Measurements from ENCODE around the gene TUBD1. TPM values are rescaled to one million over a fixed set of nuclear protein-coding genes. Genes with fewer than 3 reads are reported as not detected.
A peak's percentile ranks its signal among the peaks of the same experiment; 100 is the strongest.
"Not testable (repeated sequence)": the region's sequence is repeated elsewhere in the genome, so short reads cannot be mapped to it uniquely, and the experiment has no call there.

Gene TUBD1
- total RNA-seq (1 to 10 TPM; 7.1 to 8.5 (median 8.3) TPM), polyA plus RNA-seq (5.1 TPM)
- long read RNA-seq, donor 1, partial matches to known transcripts, result 0 of 6 reads
- long read RNA-seq, donor 1, other reads (novel, unspliced or antisense), result 4 of 6 reads
- long read RNA-seq, donor 2, partial matches to known transcripts, result 0 of 4 reads
- long read RNA-seq, donor 2, other reads (novel, unspliced or antisense), result 2 of 4 reads
- long read RNA-seq, donor 3, partial matches to known transcripts, result 0 of 5 reads
- long read RNA-seq, donor 3, other reads (novel, unspliced or antisense), result 1 of 5 reads
- long read RNA-seq, donor 4, partial matches to known transcripts, result 0 of 8 reads
- long read RNA-seq, donor 4, other reads (novel, unspliced or antisense), result 5 of 8 reads

DNA sequence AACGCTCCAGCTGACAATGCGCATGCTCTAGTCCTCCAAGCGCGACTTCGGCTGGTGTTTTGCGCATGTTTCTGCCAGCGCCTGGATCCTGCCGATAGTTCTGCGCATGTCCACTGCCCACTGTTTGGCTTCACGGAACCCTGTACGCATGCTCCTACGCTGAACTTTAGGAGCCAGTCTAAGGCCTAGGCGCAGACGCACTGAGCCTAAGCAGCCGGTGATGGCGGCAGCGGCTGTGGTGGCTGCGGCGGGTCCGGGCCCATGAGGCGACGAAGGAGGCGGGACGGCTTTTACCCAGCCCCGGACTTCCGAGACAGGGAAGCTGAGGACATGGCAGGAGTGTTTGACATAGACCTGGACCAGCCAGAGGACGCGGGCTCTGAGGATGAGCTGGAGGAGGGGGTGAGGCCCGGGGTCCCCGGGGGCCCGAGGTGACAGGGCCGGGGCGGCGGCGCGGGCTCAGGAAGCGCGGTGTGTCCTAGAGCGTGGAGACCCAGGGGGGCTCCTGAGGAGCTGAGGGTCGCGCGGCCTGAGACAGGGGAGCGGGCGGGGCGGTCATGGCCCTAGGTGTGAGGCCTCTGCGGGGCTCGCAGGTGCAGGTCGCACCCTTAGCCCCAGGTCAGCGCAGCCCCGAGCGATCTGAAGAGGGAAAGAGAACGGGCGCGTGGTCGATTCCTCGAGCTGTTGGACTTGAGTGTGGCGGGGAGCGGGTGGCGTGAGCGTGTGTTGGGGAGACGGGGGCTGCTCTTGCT is at the start of gene TUBD1, which contains the start of gene RPS6KB1:
TUBD1 (minus strand) TSS at position 20 of the 752 bp plus-strand sequence. CDS start 1,941 bp downstream, outside the sequence.
RPS6KB1 (plus strand) TSS at position 198 of the 752 bp plus-strand sequence; CDS start at position 262, 64 bp downstream.
- no peaks in the 10 kb centered on the region for H3K27me3 ChIP-seq (ENCODE audit: control insufficient read depth, insufficient read depth)
- intact Hi-C loops (cut with DNase I), result no loop called here
- peak; percentile 99 for ATAC-seq
- H3K4me3 ChIP-seq (ENCODE audit: low read length), result peak within 1 kb of the TSS; percentile 92
- no peaks in the 10 kb centered on the region for H3K4me1 ChIP-seq (ENCODE audit: control insufficient read depth, insufficient read depth, low read length)
- no peaks in the 10 kb centered on the region for H3K9me3 ChIP-seq (ENCODE audit: control insufficient read depth, low read length)
- DNase-seq, result peak; percentile 97 to 98 (median 97)
- H3K27ac ChIP-seq (ENCODE audit: low read length), result peak within 1 kb of the TSS; percentile 86
- WGBS, result under 1% methylated on average over 61 of the region's 61 CpGs

DNA sequence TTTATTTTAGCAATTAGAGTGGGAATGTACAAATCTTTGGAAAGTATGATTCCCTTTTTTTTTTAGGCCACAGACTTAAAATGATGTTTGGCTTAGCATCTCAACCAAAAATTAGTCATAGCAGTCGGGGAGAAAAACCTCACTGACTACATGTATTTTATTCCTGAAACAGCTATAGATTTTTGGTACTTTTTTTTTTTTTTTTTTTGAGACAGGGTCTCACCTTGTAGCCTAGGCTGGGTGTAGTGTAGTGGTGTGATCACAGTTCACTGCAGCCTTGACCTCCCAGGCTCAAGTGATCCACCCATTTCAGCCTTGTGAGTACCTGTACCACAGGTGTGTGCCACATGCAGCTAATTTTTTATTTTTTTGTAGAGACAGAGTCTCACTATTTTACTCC is 48.4 kb upstream of the TUBD1 start:
- Histone ChIP-seq H3K4me1 (ENCODE audit: control insufficient read depth, insufficient read depth, low read length) (no peaks in the 10 kb centered on the region), H3K4me3 (ENCODE audit: low read length) (no peak overlapping the region), H3K27me3 (ENCODE audit: control insufficient read depth, insufficient read depth) (no peaks in the 10 kb centered on the region), H3K9me3 (ENCODE audit: control insufficient read depth, low read length) (no peaks in the 10 kb centered on the region), H3K27ac (ENCODE audit: low read length) (no peak overlapping the region)
- intact Hi-C loops (cut with DNase I), result no loop called here
- WGBS, result 95% methylated on average over 1 of the region's 1 CpG
- no peak for ATAC-seq
- DNase-seq, result no peak

- intact Hi-C loops (cut with DNase I); H3K27ac ChIP-seq (ENCODE audit: low read length); DNase-seq; ATAC-seq; H3K4me3 ChIP-seq (ENCODE audit: low read length); H3K9me3 ChIP-seq (ENCODE audit: control insufficient read depth, low read length); H3K27me3 ChIP-seq (ENCODE audit: control insufficient read depth, insufficient read depth); H3K4me1 ChIP-seq (ENCODE audit: control insufficient read depth, insufficient read depth, low read length): not testable (repeated sequence)
- WGBS, result 76% methylated on average over 3 of the region's 3 CpGs
Observed at GRCh38 chr17:59940697-59941096, 48.0 kb upstream of the TUBD1 start.

GRCh38 chr17:59933317-59933716 is 40.6 kb upstream of the TUBD1 start:
- H3K27ac ChIP-seq (ENCODE audit: low read length); ATAC-seq; H3K4me3 ChIP-seq (ENCODE audit: low read length); H3K4me1 ChIP-seq (ENCODE audit: control insufficient read depth, insufficient read depth, low read length); intact Hi-C loops (cut with DNase I); DNase-seq; H3K9me3 ChIP-seq (ENCODE audit: control insufficient read depth, low read length); H3K27me3 ChIP-seq (ENCODE audit: control insufficient read depth, insufficient read depth): not testable (repeated sequence)
- 97% methylated on average over 1 of the region's 1 CpG for WGBS

GRCh38 chr17:59930768-59931167 is 38.0 kb upstream of the TUBD1 start:
- H3K27ac ChIP-seq (ENCODE audit: low read length); H3K4me3 ChIP-seq (ENCODE audit: low read length); intact Hi-C loops (cut with DNase I); H3K4me1 ChIP-seq (ENCODE audit: control insufficient read depth, insufficient read depth, low read length); H3K9me3 ChIP-seq (ENCODE audit: control insufficient read depth, low read length); H3K27me3 ChIP-seq (ENCODE audit: control insufficient read depth, insufficient read depth); DNase-seq: not testable (repeated sequence)
- peak; percentile 62 to 80 for ATAC-seq
- WGBS, result 52% methylated on average over 3 of the region's 3 CpGs

GRCh38 chr17:59930121-59930520 is 37.4 kb upstream of the TUBD1 start:
- H3K4me1 ChIP-seq (ENCODE audit: control insufficient read depth, insufficient read depth, low read length); H3K9me3 ChIP-seq (ENCODE audit: control insufficient read depth, low read length); H3K4me3 ChIP-seq (ENCODE audit: low read length); DNase-seq; intact Hi-C loops (cut with DNase I); H3K27me3 ChIP-seq (ENCODE audit: control insufficient read depth, insufficient read depth); H3K27ac ChIP-seq (ENCODE audit: low read length); ATAC-seq: not testable (repeated sequence)
- WGBS, result 97% methylated on average over 2 of the region's 2 CpGs

- 97% methylated on average over 5 of the region's 5 CpGs for WGBS
- H3K27me3 ChIP-seq (ENCODE audit: control insufficient read depth, insufficient read depth); H3K27ac ChIP-seq (ENCODE audit: low read length); ATAC-seq; DNase-seq; H3K4me3 ChIP-seq (ENCODE audit: low read length); intact Hi-C loops (cut with DNase I); H3K4me1 ChIP-seq (ENCODE audit: control insufficient read depth, insufficient read depth, low read length); H3K9me3 ChIP-seq (ENCODE audit: control insufficient read depth, low read length): not testable (repeated sequence)
Observed at GRCh38 chr17:59920637-59921036, 27.9 kb upstream of the TUBD1 start.

GRCh38 chr17:59916446-59916845 is 23.7 kb upstream of the TUBD1 start:
- Histone ChIP-seq H3K27ac (ENCODE audit: low read length) (no peak overlapping the region), H3K4me1 (ENCODE audit: control insufficient read depth, insufficient read depth, low read length) (no peaks in the 10 kb centered on the region), H3K4me3 (ENCODE audit: low read length) (no peak overlapping the region), H3K27me3 (ENCODE audit: control insufficient read depth, insufficient read depth) (no peaks in the 10 kb centered on the region), H3K9me3 (ENCODE audit: control insufficient read depth, low read length) (no peaks in the 10 kb centered on the region)
- ATAC-seq (no peak), DNase-seq (no peak)
- intact Hi-C loops (cut with DNase I), result loop anchor here in 2 of 4 donors (10.0 kb wide), 2 partner anchors 118 to 128 kb away; no protein-coding TSS in a partner anchor

GRCh38 chr17:59914274-59914854 is 21.6 kb upstream of the TUBD1 start:
- no peaks in the 10 kb centered on the region for H3K9me3 ChIP-seq (ENCODE audit: control insufficient read depth, low read length)
- 85% methylated on average over 1 of the region's 1 CpG for WGBS
- no peaks in the 10 kb centered on the region for H3K4me1 ChIP-seq (ENCODE audit: control insufficient read depth, insufficient read depth, low read length)
- ATAC-seq, result no peak
- H3K27ac ChIP-seq (ENCODE audit: low read length), result no peak overlapping the region
- DNase-seq, result no peak
- H3K27me3 ChIP-seq (ENCODE audit: control insufficient read depth, insufficient read depth), result no peaks in the 10 kb centered on the region
- H3K4me3 ChIP-seq (ENCODE audit: low read length), result no peak overlapping the region
- intact Hi-C loops (cut with DNase I), result loop anchor here in 2 of 4 donors (10.0 kb wide), 2 partner anchors 120 to 130 kb away; no protein-coding TSS in a partner anchor

GRCh38 chr17:59907467-59907866 is 14.7 kb upstream of the TUBD1 start:
- Histone ChIP-seq H3K27me3 (ENCODE audit: control insufficient read depth, insufficient read depth) (no peaks in the 10 kb centered on the region), H3K4me3 (ENCODE audit: low read length) (no peak overlapping the region), H3K27ac (ENCODE audit: low read length) (no peak overlapping the region), H3K9me3 (ENCODE audit: control insufficient read depth, low read length) (no peaks in the 10 kb centered on the region), H3K4me1 (ENCODE audit: control insufficient read depth, insufficient read depth, low read length) (no peaks in the 10 kb centered on the region)
- ATAC-seq, result no peak
- 92% methylated on average over 3 of the region's 3 CpGs for WGBS
- DNase-seq, result no peak
- intact Hi-C loops (cut with DNase I), result no loop called here

DNA sequence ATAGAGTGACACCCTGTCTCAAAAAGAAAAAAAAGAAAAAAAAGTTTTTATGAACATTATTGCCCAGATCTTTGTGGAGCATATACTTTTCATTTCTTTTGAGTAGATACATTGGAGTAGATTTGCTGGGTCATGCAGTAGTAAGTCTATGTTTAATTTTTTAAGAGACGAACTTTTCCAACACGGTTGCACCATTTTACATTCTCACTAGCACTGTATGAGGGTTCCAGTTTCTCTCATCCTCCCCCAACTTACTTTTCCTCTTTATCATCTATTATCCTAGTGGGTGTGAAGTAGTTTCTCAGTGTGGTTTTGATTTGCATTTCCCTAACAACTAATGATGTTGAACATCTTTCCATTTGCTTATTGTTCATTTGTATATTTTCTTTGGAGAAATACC is 10.7 kb upstream of the TUBD1 start:
- H3K4me3 ChIP-seq (ENCODE audit: low read length), result no peak overlapping the region
- intact Hi-C loops (cut with DNase I), result no loop called here
- no peaks in the 10 kb centered on the region for H3K4me1 ChIP-seq (ENCODE audit: control insufficient read depth, insufficient read depth, low read length)
- ATAC-seq (no peak), DNase-seq (no peak)
- whole genome bisulfite sequencing, result 91% methylated on average over 2 of the region's 2 CpGs
- H3K27ac ChIP-seq (ENCODE audit: low read length), result no peak overlapping the region
- H3K27me3 ChIP-seq (ENCODE audit: control insufficient read depth, insufficient read depth), result no peaks in the 10 kb centered on the region
- H3K9me3 ChIP-seq (ENCODE audit: control insufficient read depth, low read length), result no peaks in the 10 kb centered on the region
